ENCODE results near the gene GRAMD2A.

GRAMD2A gene

DNA sequence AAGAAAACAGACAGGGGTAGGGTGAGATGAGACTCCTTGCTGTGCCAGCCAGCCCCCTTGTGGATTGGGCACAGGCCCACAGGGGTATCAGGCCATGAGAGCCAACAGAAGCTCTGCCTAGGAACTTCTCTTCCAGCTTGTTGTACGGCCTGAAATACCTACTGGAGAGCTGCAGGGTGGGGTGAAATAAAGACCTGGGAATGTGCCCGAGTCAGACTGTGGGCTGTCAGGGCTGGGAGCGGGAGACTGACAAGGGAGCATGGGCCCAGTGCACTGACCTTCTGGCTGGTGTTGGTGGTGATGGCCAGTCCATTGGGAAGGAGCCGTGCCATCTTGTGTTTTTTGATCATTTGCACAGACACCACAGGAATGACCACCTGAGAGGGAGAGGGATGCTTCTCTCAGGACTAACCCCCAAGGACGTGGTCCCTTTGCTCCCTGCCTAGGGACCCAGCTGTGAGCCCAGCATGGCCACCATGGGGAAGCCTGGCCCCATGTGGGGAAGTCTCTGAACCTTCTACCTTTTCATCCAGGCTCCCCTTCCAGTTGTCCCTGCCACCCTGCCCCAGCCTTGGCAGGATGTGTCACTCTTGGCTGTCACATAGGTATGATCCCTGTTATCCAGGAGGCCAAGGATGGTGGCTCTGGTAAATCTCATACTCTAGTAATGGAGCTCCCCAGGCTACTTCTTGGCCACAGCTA lies 30.7 kb downstream of the GRAMD2A start:
- no peak for DNase-seq (ENCODE audit: low read depth)
- no peak overlapping the region for H3K4me3 ChIP-seq (ENCODE audit: low read depth, low read length)
- in situ Hi-C loops (cut with HindIII; ENCODE audit: low sequenced_read_pairs) = no loop called here
- TF ChIP-seq, protein P1, sequence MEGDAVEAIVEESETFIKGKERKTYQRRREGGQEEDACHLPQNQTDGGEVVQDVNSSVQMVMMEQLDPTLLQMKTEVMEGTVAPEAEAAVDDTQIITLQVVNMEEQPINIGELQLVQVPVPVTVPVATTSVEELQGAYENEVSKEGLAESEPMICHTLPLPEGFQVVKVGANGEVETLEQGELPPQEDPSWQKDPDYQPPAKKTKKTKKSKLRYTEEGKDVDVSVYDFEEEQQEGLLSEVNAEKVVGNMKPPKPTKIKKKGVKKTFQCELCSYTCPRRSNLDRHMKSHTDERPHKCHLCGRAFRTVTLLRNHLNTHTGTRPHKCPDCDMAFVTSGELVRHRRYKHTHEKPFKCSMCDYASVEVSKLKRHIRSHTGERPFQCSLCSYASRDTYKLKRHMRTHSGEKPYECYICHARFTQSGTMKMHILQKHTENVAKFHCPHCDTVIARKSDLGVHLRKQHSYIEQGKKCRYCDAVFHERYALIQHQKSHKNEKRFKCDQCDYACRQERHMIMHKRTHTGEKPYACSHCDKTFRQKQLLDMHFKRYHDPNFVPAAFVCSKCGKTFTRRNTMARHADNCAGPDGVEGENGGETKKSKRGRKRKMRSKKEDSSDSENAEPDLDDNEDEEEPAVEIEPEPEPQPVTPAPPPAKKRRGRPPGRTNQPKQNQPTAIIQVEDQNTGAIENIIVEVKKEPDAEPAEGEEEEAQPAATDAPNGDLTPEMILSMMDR (IDR thresholded peaks at IDR 0.05; ENCODE audit: low read depth, low read length, missing control alignments) = no peak

DNA sequence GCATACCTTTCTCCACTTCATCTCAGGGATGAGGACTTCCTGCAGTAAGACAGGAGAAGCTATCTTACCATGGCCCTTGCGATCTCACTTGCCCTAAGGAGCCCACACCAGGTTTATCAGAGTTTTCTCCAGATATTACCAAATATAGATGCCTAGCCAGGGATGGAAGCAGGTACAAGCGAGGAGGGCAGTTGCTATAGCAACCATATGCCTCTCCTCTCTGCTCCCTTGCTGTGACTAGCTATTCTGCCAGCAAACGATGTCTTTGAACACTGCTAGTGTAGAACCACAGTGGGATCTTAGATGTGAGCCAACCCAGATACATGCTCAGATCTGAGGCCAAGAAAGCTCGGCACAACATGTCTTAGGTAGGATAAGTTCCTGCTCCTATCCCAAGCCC lies 33.9 kb downstream of the GRAMD2A start:
- TF ChIP-seq, protein P1 (IDR thresholded peaks at IDR 0.05; ENCODE audit: low read depth, low read length, missing control alignments) = no peak
- in situ Hi-C loops (cut with HindIII; ENCODE audit: low sequenced_read_pairs) = no loop called here
- H3K4me3 ChIP-seq (ENCODE audit: low read depth, low read length) = no peak overlapping the region
- DNase-seq (ENCODE audit: low read depth) = no peak

DNA sequence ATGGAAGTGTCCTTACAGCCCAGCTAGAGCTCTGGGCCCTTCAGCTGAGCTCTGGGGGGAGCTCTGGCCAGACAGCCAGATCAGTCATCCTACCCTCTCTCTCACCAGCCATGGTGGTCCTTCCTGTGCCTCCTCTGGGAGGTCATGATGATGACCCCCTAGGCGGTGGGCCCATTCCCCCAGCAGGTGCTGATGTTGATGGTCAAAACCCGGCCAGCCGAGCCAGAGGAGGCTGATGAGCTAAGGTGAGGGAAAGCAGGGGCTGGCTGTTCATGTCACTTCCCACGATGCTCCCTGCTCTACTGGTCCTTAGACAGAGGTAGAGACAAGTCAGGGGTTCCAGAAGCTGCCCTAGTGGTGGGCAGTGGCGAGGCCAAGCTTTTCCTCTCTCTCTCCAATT lies 35.0 kb downstream of the GRAMD2A start:
- no peak for DNase-seq (ENCODE audit: low read depth)
- in situ Hi-C loops (cut with HindIII; ENCODE audit: low sequenced_read_pairs) = no loop called here
- TF ChIP-seq, protein P1 (IDR thresholded peaks at IDR 0.05; ENCODE audit: low read depth, low read length, missing control alignments) = no peak
- H3K4me3 ChIP-seq (ENCODE audit: low read depth, low read length) = no peak overlapping the region

DNA sequence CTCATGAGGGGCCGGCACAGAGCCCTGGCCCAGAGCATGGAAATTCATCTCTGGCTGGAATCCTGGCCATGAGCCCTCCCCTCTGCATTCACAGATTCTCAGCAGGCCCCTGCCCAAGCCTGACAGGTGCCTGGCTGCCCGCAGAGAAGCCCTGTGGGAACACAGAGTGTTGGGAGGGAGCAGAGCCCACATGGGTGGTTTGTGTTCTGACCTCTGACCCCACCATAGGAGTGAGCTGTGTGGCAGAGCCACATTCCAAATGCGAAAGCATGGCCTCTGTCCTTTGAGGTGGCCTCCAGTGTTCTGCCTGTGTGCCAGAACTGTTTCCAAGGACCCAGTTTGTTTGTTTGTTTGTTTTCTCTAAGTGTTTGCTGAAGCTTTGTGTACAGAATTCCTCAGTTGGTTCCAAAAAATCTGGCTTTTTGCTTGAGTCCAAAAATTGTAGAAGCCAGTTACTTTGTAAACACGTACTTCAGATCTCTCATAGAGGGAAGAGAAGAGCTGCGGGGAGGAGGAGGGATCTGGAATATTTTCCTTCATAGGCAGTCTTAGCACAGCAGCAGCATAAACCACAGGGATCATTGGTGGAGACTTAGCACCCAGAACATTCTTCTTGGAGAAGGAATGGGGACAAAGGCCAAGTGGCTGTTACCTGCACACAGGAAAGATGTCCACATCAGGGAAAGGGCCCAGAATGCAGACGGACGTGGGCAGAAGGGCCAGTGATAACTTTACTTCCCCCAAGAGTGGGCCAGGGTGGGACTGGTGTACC lies 36.0 kb downstream of the GRAMD2A start:
- in situ Hi-C loops (cut with HindIII; ENCODE audit: low sequenced_read_pairs) = no loop called here
- no peak overlapping the region for H3K4me3 ChIP-seq (ENCODE audit: low read depth, low read length)
- TF ChIP-seq, protein P1 (IDR thresholded peaks at IDR 0.05; ENCODE audit: low read depth, low read length, missing control alignments) = no peak
- no peak for DNase-seq (ENCODE audit: low read depth)

DNA sequence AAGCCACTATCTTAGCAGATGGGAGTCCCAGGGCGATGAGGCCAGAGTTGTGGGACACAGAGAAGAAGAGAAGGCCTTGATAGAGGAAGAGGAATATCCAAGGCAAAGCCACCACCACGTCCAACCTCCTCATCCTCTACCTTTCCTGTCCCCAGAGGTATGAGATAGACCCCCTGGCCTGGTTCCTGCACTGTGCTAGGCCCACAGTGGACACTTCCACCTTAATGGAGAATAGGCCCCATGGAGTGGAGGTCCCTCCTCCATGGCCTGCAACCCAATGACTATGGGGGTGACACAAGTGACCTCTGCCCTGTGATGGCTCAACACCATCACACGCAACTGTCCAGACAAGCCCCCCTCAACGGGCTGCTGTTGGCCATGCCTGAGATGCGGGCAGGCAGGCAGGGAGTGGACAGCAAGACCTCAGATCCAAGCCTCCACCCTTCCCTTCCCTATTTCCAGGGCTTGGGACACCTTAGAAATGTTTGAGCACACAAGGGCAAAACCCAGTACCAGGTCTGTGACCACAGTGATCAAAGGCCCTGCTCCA lies 36.8 kb downstream of the GRAMD2A start:
- in situ Hi-C loops (cut with HindIII; ENCODE audit: low sequenced_read_pairs) = no loop called here
- no peak for DNase-seq (ENCODE audit: low read depth)
- H3K4me3 ChIP-seq (ENCODE audit: low read depth, low read length) = no peak overlapping the region
- TF ChIP-seq, protein P1 (IDR thresholded peaks at IDR 0.05; ENCODE audit: low read depth, low read length, missing control alignments) = no peak

DNA sequence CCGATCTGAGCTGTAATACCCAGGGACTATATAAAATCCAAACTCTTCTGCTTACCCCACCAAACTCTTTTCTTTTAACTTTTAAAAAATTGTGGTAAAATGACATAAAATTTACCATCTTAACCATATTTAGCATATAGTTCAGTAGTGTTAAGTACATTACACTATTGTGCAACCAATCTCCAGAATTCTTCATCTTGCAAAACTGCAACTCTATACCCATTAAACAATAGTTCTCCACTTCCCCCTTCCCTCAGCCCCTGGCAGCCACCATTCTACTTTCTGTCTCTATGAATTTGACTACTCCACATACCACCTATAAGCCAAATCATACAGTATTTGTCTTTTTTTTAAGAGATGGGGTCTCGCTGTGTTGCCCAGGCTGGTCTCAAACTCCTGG lies 40.7 kb downstream of the GRAMD2A start:
- no peak overlapping the region for H3K4me3 ChIP-seq (ENCODE audit: low read depth, low read length)
- TF ChIP-seq, protein P1 (IDR thresholded peaks at IDR 0.05; ENCODE audit: low read depth, low read length, missing control alignments) = no peak

More for the DNA sequence above, 40.7 kb downstream of the GRAMD2A start:
- in situ Hi-C loops (cut with HindIII; ENCODE audit: low sequenced_read_pairs) = no loop called here
- no peak for DNase-seq (ENCODE audit: low read depth)
